ENCODE data around the gene SLC39A10.

- TF ChIP-seq ETV6 (CRISPR knock-in tag; IDR thresholded peaks at IDR 0.05), result no peak
- no peak for TF ChIP-seq CTCF (IDR thresholded peaks at IDR 0.05)
- no peak for TF ChIP-seq RELA (CRISPR knock-in tag; IDR thresholded peaks at IDR 0.05; ENCODE audit: borderline replicate concordance)
- TF ChIP-seq SP1 (CRISPR knock-in tag; conservative IDR thresholded peaks at IDR 0.05), result no peak
- no peak for TF ChIP-seq ZNF138 (CRISPR knock-in tag; conservative IDR thresholded peaks at IDR 0.05)
- no peak for TF ChIP-seq CBFB (CRISPR knock-in tag; IDR thresholded peaks at IDR 0.05; ENCODE audit: low read depth)
- TF ChIP-seq MAX (CRISPR knock-in tag; IDR thresholded peaks at IDR 0.05), result no peak
Measured at GRCh38 chr2:195716466-195716865, 59.4 kb downstream of the SLC39A10 start.
